HG02938 (cell line): ENCODE measurements around the gene MTPN.

Source experiments
- ATAC-seq: cut with Tn5 transposase; IDR thresholded peaks from one replicate; pipeline ENCODE4 v1.9.1; 2021; ENCODE audit warnings: mild to moderate bottlenecking, moderate library complexity; ENCODE audit not compliant: unreplicated experiment

Gene MTPN

GRCh38 chr7:135889823-135890222, 87.3 kb downstream of the MTPN start:
- no peak for ATAC-seq

GRCh38 chr7:135888740-135889139, 88.4 kb downstream of the MTPN start:
- ATAC-seq, result no peak

- ATAC-seq, result no peak
These were observed 90.6 kb downstream of the MTPN start for GRCh38 chr7:135886345-135887132.

- no peak for ATAC-seq
These were observed 92.5 kb downstream of the MTPN start for GRCh38 chr7:135884495-135885232.

- ATAC-seq, result no peak
These were observed 97.9 kb downstream of the MTPN start for GRCh38 chr7:135879233-135879632.

GRCh38 chr7:135878284-135878683, 98.9 kb downstream of the MTPN start:
- no peak for ATAC-seq

- no peak for ATAC-seq
These were observed 99.4 kb downstream of the MTPN start for GRCh38 chr7:135877805-135878204.
